GM10266 (cell line): ENCODE results near the gene AKAP6.

Experiments used
- DNase-seq: peaks from one replicate; pipeline ENCODE4 v3.0.0; 2012; ENCODE audit errors: extremely low spot score
- CTCF ChIP-seq: IDR thresholded peaks from 2 replicates; pipeline ENCODE4 v1.5.1; 2012; ENCODE audit warnings: mild to moderate bottlenecking, low read depth; ENCODE audit not compliant: control insufficient read depth, insufficient read depth; ENCODE audit errors: missing control alignments

AKAP6 gene

GRCh38 chr14:32513571-32514009, 184.5 kb downstream of the AKAP6 start:
- TF ChIP-seq CTCF: peak; percentile 17
- DNase-seq: no peak

DNA sequence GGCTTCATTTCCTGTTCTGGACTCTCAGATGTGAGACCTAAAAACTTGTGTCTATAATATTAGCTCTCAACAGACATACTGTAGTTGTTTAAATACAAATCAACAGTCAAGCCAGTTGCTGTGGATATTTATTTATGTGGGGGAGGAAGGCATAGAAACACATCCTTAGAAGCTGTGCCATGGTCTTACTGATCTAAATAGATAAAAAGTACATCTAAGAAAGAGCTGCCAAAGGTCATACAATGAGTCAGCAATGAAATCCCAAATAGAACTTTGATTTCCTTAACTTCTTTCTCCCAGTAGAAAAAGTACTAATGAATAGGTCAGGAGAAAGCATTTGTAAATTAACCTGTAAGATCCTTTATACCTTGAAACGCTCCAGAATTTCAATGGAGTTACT, 185.1 kb downstream of the AKAP6 start:
- DNase-seq: no peak
- no peak for TF ChIP-seq CTCF

- DNase-seq: no peak
- TF ChIP-seq CTCF: no peak
These were observed 185.6 kb downstream of the AKAP6 start for GRCh38 chr14:32514681-32515080.

DNA sequence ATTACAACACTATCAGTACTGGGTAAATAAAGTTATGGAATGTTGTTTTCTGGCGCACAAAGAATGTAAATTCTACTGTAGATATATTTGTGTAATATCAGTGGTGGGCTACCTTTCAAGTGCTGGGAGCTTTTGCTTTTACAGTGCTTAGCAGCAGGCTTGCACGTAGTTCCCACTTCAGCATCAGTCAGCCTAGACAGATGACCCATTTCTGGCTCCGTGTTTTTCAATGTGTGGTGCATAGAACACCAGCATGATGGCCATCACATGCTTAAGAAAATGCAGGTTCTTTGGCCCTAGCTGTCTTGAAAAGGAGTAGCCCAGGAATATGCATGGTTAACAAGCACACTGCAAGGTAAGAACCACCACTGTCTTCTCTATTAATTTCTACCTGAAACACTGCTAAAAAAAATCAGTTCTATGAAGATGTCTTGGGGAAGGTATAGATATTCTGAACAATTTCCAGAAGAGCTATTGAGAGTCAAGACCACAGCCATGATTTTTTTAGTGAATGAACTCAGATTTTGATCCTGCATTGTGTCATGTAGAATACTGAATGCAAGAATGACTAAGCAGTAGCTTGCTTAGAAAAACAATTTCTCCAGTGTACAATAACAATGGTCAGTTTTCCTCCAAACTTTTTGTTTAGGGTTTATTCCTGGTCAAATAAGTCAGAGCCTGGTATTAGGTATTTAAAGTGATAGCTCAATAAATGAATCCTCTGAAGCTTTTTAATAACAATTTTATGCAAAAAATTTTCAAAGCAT, 195.7 kb downstream of the AKAP6 start:
- DNase-seq: no peak

DNA sequence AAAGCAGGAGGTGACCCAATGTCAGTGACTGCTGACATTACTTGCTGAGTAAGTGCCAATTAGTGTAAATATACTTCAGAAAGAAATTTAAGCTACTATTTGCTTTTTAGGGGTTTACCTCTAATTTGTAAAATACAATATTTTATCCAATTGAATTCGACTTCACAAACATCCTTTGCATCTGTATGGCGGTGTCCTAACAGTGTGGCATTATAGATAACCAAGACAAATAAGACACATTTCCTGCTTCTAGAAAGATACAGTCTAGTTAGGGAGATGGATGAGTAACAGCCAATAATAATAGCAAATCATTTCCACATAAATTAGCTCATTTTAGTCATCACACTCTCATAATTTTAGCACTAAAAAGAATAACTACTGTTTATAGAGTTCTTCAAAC, 196.5 kb downstream of the AKAP6 start:
- no peak for DNase-seq
- no peak for TF ChIP-seq CTCF

More for the DNA sequence above, 195.7 kb downstream of the AKAP6 start:
- TF ChIP-seq CTCF: no peak

- DNase-seq: no peak
- TF ChIP-seq CTCF: no peak
These were observed 201.7 kb downstream of the AKAP6 start for GRCh38 chr14:32530800-32531199.

DNA sequence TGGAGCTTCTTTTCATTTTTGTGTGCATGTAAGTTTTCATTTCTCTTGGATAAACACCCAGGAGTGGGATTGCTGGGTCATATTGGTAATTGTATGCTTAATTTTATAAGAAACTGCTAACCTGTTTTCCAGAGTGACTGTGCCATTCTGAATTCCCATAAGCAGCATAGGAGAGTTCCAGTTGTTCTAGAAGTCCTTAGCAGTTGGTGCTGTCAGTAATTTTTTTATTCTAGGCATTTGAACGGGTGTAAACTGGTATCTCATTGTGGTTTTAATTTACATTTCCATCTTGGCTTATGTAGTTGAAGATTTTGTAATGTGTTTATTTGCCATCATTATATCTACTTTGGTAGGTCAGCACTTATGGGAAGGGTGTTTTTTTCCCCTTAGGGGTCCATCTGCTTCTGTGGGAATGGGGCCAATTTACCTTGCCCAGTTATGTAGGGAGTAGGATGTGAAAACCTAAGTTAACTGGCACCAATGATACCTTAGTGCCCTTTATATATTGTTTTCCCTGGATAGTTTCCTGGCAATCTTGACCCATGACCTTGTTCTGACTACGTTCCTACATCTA, 202.9 kb downstream of the AKAP6 start:
- DNase-seq: no peak
- TF ChIP-seq CTCF: no peak
